ENCODE results near the gene PKNOX2. TPM values are rescaled to one million over a fixed set of nuclear protein-coding genes. Genes with fewer than 3 reads are reported as not detected.

PKNOX2 gene
- total RNA-seq, 1 donor from 2014 or later: 12.1 TPM

GRCh38 chr11:125304876-125305275, 140.3 kb downstream of the PKNOX2 start:
- H3K4me1 ChIP-seq: peaks cover 0 to 10% of the 10 kb centered on the region in 2 donors
- no peak overlapping the region for H3K4me3 ChIP-seq
- no peak overlapping the region for H3K27ac ChIP-seq
- no peaks in the 10 kb centered on the region for H3K9me3 ChIP-seq
- H3K27me3 ChIP-seq: no peaks in the 10 kb centered on the region
- no peak for DNase-seq (ENCODE audit: low spot score in 2 of 2)
- intact Hi-C loops (cut with DNase I): no loop called here
- no peaks in the 10 kb centered on the region for H3K36me3 ChIP-seq
- no peak for TF ChIP-seq CTCF (IDR thresholded peaks at IDR 0.05)

- peaks cover 0 to 5% of the 10 kb centered on the region in 2 donors for H3K4me1 ChIP-seq
- no peaks in the 10 kb centered on the region for H3K9me3 ChIP-seq
- no peak for TF ChIP-seq CTCF (IDR thresholded peaks at IDR 0.05)
- H3K4me3 ChIP-seq: no peak overlapping the region
- no peaks in the 10 kb centered on the region for H3K27me3 ChIP-seq
- intact Hi-C loops (cut with DNase I): no loop called here
- H3K27ac ChIP-seq: no peak overlapping the region
- H3K36me3 ChIP-seq: no peaks in the 10 kb centered on the region
- peak in 1 of 2 donors; percentile 12 for DNase-seq (ENCODE audit: low spot score in 2 of 2)
Observed at GRCh38 chr11:125305345-125305744, 140.8 kb downstream of the PKNOX2 start.

GRCh38 chr11:125306476-125306875, 141.9 kb downstream of the PKNOX2 start:
- Histone ChIP-seq H3K36me3 (no peaks in the 10 kb centered on the region), H3K9me3 (no peaks in the 10 kb centered on the region), H3K4me1 (no peaks in the 10 kb centered on the region), H3K27me3 (no peaks in the 10 kb centered on the region), H3K4me3 (no peak overlapping the region), H3K27ac (no peak overlapping the region)
- intact Hi-C loops (cut with DNase I): no loop called here
- no peak for TF ChIP-seq CTCF (IDR thresholded peaks at IDR 0.05)
- peak in 1 of 2 donors; percentile 21 for DNase-seq (ENCODE audit: low spot score in 2 of 2)

- Histone ChIP-seq H3K4me1 (no peaks in the 10 kb centered on the region), H3K27ac (no peak overlapping the region), H3K36me3 (no peaks in the 10 kb centered on the region), H3K27me3 (no peaks in the 10 kb centered on the region), H3K9me3 (no peaks in the 10 kb centered on the region), H3K4me3 (no peak overlapping the region)
- no peak for TF ChIP-seq CTCF (IDR thresholded peaks at IDR 0.05)
- intact Hi-C loops (cut with DNase I): no loop called here
- DNase-seq (ENCODE audit: low spot score in 2 of 2): peak in 1 of 2 donors; percentile 35
Observed at GRCh38 chr11:125308246-125308645, 143.7 kb downstream of the PKNOX2 start.

GRCh38 chr11:125312391-125312790, 147.8 kb downstream of the PKNOX2 start:
- Histone ChIP-seq H3K27me3 (no peaks in the 10 kb centered on the region), H3K4me3 (no peak overlapping the region), H3K4me1 (no peaks in the 10 kb centered on the region), H3K27ac (no peak overlapping the region), H3K36me3 (no peaks in the 10 kb centered on the region), H3K9me3 (no peaks in the 10 kb centered on the region)
- peak in 1 of 2 donors; percentile 40 for DNase-seq (ENCODE audit: low spot score in 2 of 2)
- intact Hi-C loops (cut with DNase I): no loop called here
- TF ChIP-seq CTCF (IDR thresholded peaks at IDR 0.05): no peak

- H3K4me3 ChIP-seq: no peak overlapping the region
- H3K27me3 ChIP-seq: no peaks in the 10 kb centered on the region
- H3K36me3 ChIP-seq: no peaks in the 10 kb centered on the region
- H3K27ac ChIP-seq: no peak overlapping the region
- no peak for DNase-seq (ENCODE audit: low spot score in 2 of 2)
- H3K4me1 ChIP-seq: no peaks in the 10 kb centered on the region
- intact Hi-C loops (cut with DNase I): no loop called here
- TF ChIP-seq CTCF (IDR thresholded peaks at IDR 0.05): no peak
- H3K9me3 ChIP-seq: no peaks in the 10 kb centered on the region
Observed at GRCh38 chr11:125312812-125313211, 148.3 kb downstream of the PKNOX2 start.

Data from ascending aorta (tissue), 2 donors.